HG02840 (cell line): Measurements from ENCODE around the gene SNTG2.

Source experiments
- ATAC-seq: cut with Tn5 transposase; IDR thresholded peaks from one replicate; pipeline ENCODE4 v1.9.1; 2021; ENCODE audit warnings: mild to moderate bottlenecking, moderate library complexity, moderate number of reproducible peaks; ENCODE audit not compliant: unreplicated experiment, low FRiP score

The SNTG2 gene

GRCh38 chr2:981759-982158 is 31.1 kb downstream of the SNTG2 start:
- no peak for ATAC-seq

GRCh38 chr2:985317-985898 is 34.8 kb downstream of the SNTG2 start:
- no peak for ATAC-seq

DNA sequence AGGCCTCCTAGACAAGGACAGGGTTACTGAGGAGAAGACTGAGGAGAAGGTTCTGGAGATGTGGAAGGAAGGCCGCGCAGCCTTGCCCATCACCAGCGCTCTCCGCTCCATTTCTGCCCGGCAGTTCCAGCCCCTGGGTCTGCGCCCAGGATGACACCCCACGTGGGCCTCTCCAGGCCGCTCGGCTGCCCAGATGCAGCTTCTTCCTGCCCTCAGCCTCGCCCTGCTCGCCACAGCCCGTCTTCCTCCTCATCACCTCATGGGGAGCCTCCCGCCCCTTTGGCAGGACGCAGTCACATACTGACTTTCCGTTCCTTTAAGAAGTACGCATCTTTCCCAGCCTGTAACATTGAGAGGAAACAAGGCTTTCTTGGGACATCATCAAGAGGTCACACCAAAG is 37.1 kb downstream of the SNTG2 start:
- no peak for ATAC-seq

GRCh38 chr2:989781-990467 is 39.3 kb downstream of the SNTG2 start:
- ATAC-seq = no peak

DNA sequence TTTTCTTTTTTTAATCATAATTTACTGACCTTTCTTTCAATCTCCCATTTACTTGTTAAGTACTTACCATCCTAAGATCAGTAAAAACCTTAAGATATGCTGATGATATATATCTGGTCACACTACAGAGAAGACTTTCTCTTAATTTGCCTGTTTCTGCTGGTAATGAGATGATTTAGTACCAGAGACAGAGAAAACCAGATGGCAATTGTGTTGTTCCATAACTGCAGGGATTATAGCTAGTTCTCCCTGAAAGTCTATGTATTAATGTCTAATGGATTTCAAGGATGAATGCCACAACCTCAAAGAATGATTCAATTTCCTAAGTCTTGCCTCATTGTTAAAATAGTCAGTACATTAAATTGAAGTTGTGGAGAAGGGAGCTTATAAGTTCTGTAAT is 40.3 kb downstream of the SNTG2 start:
- ATAC-seq = no peak

GRCh38 chr2:1002350-1002749 is 51.7 kb downstream of the SNTG2 start:
- ATAC-seq = no peak

DNA sequence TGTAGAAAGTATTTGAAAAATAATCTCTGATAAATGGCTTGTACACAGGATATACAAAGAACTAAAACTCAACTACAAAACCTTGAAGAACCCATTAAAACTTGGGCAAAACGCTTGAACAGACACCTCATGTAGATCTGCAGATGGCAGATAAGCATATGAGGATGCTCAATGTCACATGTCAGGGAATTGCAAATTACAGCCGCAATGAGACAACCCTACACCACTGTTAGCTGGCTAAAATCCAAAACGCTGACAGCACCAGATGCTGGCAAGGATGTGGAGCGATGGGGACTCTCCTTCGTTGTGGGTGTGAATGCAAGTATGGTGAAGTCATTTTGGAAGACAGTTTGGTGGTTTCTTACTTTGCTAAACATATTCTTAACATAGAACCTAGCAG is 53.7 kb downstream of the SNTG2 start:
- ATAC-seq = no peak

GRCh38 chr2:1010415-1010930 is 59.8 kb downstream of the SNTG2 start:
- ATAC-seq = no peak

GRCh38 chr2:1011006-1011405 is 60.4 kb downstream of the SNTG2 start:
- ATAC-seq = no peak

DNA sequence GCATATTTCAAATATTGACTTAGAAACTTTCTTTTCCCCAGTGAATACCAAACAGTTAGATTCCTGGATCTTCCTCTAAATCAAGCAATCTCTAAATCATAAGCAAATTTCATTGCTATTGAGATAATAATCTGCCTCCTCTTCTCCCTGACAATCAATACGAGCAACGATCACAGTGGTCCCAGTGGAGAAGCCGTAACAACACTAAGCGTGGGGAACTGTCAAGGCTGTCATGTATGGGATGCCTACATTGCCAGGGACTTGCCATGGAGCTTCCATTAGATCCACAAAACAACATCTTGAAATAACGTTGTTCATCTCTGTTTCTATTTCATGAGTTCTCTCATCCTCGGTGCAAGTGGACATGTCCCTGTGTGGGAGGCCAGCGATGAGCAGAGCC is 61.3 kb downstream of the SNTG2 start:
- no peak for ATAC-seq

DNA sequence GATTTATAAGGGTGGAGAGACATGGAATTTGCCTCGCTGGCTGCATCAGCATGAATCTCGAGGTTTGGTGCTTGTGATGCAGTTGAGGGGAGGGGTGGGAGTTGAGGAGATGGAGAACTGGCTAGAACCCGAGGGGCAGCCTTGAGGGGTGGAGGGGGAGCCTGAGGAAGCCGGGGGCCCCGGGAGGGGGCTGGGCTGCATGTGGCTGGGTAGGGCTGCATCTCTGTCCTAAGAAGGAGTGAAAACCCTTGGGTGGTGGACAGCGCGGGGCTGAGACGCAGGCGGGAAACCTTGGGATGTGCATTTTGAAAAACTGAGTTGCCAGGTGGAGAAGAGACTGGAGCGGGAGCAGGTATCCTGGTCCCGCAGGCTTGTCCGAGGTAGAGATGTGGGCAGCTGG is 64.2 kb downstream of the SNTG2 start:
- no peak for ATAC-seq

- ATAC-seq = no peak
These were observed 65.9 kb downstream of the SNTG2 start for GRCh38 chr2:1016500-1016899.

DNA sequence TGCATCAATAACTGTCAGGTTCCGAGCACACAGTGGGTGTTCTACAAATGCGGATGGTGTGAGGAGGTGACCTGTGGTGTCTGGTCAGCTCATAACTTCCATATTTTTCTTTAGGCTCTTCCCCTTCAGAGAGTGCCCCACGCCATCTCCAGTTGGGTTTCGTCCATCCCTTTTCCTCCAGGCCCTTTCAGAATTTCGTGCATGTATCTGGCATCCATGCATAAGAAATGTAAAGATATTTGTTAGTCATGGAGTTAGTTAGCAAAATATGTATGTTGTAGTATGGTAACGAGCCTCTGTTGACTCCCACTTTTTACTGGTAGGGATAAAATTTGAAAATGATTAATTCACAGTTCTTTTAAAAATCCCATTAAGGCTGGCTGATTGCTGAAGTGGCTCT is 67.2 kb downstream of the SNTG2 start:
- no peak for ATAC-seq

DNA sequence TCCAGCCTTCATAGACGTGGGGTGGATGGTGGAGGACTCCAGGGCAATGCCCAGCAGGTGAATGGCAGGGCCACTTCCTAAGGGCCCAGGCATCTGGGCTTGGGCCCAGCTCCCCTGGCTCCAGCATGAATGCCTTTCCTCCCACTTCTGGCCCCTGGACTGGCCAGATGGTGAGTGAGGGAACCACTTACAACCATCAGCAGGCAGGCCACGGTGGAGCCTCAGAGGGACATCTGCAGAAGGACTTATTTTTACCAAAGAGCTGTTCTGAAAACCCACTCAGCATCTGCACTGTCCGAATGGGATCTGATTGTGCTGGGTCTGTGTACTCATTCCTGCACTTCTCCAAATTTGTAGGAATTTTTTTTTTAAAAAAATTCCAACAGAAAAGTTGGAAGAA is 69.6 kb downstream of the SNTG2 start:
- no peak for ATAC-seq

DNA sequence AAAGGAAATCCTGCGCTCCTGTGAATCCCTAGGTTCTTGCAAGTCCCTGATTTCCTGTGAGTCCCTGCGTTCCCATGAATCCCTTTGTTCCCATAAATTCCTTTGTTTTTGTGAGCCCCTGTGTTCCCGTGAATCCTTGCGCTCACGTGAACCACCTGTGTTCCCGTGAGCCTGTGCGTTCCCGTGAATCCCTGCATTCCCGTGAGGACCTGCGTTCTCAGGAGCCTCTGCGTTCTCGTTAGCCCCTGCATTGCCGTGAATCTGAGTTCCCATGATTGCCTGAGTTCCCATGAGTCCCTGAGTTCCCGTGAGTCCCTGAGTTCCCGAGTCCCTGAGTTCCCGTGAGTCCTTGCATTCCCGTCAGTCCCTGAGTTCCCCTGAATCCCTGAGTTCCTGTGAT is 71.5 kb downstream of the SNTG2 start:
- no peak for ATAC-seq

DNA sequence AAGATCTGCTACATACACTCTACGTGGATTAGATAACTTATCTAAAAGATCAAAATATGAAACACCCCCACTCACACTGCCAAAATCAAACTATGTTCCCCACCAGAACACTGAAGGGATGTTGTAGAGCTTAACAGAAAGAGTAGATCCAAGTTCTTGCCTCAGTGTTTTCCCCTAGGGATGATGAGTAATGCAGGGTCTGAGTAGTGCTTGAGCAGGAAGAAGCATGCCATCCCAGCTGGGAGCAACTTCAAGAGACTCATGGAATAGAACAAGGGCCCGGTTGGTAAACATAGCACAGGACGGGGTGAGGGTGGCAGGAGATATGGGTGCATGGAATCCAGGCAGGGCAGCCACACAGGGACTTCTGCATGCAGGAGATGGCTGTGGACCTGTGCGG is 74.3 kb downstream of the SNTG2 start:
- ATAC-seq = no peak

- ATAC-seq = no peak
These were observed 75.5 kb downstream of the SNTG2 start for GRCh38 chr2:1026141-1026540.

DNA sequence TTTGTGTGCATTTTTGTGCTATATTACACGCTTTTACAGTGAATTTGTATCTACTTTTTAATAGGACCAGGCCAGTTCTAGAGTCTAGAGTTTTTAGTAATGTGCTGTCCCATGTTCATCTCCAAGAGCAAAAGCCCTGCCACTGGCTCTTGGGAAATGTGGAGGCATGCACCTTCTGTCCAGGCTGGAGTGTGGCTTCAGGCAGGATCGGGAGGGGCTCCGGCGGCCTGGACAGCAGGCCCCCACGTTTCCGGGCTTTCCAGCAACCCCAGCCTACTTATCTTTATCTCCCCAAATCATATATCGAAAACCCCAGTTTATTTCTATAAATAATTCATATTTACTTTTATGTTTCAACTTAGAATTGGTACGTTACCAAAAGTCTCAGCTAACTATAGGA is 78.2 kb downstream of the SNTG2 start:
- ATAC-seq = no peak

DNA sequence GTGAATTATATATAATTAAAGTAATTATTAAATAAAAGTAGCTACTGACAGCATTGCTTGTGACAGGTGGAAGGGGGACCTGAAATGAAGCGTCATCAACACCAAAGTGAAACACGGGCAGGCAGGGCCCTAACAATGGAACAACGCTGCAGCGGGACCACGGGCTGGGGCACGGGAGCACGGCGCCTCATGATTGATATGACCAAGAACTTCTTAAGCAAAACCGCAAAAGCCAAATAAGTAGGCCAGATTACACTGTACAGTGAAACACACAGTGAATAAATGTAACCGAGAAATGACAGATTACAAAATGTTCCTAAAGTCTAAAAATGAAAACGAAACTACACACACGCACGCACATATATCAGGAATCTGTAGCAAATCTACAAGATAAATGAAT is 81.4 kb downstream of the SNTG2 start:
- ATAC-seq = no peak

GRCh38 chr2:1033069-1033468 is 82.4 kb downstream of the SNTG2 start:
- ATAC-seq = no peak

- ATAC-seq = no peak
These were observed 86.4 kb downstream of the SNTG2 start for GRCh38 chr2:1037066-1037465.

GRCh38 chr2:1039549-1039948 is 88.9 kb downstream of the SNTG2 start:
- ATAC-seq = no peak
